Fibroblast of the aortic adventitia (primary cell): ENCODE measurements around the gene IGLON5. TPM values are rescaled to one million over a fixed set of nuclear protein-coding genes. Genes with fewer than 3 reads are reported as not detected.

Experiments used
- DNase-seq: peaks from one replicate; pipeline ENCODE4 v3.0.0-alpha.2; 2010; ENCODE audit warnings: low read depth
- H3K4me3 ChIP-seq: 2 replicates; pipeline ENCODE4 v1.5.1; 2011; ENCODE audit warnings: low read depth, mild to moderate bottlenecking, control low read depth, low read length, moderate library complexity
- total RNA-seq: library from RNA; depleted of rRNA; stranded (reverse); fragments of >200 nt; gene quantifications from 2 replicates; pipeline ENCODE4 v1.2.3, GENCODE V29; 2012; ENCODE audit warnings: low replicate concordance
- TF ChIP-seq, protein P1 (sequence below): IDR thresholded peaks from 2 replicates; pipeline ENCODE4 v1.5.1; 2011; ENCODE audit warnings: mild to moderate bottlenecking, low read length, control low read depth, inconsistent platforms; ENCODE audit not compliant: insufficient read depth

The IGLON5 gene
- total RNA-seq, 1 donor: not detected

DNA sequence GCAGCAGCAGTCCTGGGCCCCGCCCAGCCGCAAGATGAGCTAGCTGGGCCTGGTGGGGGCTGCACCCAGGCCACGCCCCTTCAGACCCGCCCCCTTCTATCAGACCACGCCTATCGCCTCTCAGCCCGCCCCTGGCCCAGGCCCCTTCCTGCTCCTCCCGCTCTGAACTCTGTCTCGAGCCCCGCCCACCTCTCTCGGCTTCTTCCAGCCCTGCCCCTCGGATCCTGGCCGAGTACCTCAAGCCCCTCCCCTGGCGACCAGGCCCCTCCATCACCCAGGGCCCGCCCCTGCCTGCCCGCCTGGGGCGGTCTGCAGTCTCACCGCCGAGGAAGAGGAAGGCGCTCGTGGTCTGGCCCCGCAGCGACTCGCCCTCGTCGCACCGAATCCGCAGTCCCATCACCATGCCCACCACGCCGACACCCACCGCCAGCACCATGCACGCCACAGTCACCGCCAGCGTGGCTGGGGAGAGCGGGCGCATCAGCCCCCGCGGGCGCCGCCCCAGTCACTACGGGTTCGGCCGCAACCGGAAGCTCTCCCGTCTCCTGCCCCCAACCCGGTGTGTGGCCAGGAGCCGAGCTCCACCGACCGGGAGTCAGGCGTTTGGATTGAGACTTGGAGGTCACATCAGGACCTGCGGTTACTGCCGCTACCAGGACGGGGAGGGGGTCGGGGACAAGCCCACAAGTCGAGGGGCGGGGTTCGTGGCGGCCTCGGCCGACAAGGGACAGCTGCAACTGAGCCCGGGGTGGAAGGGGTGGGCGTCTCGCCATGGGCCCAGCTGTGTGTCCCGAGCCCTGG, 56.3 kb downstream of the IGLON5 start:
- peak; percentile 98 for DNase-seq
- TF ChIP-seq, protein P1, sequence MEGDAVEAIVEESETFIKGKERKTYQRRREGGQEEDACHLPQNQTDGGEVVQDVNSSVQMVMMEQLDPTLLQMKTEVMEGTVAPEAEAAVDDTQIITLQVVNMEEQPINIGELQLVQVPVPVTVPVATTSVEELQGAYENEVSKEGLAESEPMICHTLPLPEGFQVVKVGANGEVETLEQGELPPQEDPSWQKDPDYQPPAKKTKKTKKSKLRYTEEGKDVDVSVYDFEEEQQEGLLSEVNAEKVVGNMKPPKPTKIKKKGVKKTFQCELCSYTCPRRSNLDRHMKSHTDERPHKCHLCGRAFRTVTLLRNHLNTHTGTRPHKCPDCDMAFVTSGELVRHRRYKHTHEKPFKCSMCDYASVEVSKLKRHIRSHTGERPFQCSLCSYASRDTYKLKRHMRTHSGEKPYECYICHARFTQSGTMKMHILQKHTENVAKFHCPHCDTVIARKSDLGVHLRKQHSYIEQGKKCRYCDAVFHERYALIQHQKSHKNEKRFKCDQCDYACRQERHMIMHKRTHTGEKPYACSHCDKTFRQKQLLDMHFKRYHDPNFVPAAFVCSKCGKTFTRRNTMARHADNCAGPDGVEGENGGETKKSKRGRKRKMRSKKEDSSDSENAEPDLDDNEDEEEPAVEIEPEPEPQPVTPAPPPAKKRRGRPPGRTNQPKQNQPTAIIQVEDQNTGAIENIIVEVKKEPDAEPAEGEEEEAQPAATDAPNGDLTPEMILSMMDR: no peak
- peak overlapping the region; percentile 82 for H3K4me3 ChIP-seq

DNA sequence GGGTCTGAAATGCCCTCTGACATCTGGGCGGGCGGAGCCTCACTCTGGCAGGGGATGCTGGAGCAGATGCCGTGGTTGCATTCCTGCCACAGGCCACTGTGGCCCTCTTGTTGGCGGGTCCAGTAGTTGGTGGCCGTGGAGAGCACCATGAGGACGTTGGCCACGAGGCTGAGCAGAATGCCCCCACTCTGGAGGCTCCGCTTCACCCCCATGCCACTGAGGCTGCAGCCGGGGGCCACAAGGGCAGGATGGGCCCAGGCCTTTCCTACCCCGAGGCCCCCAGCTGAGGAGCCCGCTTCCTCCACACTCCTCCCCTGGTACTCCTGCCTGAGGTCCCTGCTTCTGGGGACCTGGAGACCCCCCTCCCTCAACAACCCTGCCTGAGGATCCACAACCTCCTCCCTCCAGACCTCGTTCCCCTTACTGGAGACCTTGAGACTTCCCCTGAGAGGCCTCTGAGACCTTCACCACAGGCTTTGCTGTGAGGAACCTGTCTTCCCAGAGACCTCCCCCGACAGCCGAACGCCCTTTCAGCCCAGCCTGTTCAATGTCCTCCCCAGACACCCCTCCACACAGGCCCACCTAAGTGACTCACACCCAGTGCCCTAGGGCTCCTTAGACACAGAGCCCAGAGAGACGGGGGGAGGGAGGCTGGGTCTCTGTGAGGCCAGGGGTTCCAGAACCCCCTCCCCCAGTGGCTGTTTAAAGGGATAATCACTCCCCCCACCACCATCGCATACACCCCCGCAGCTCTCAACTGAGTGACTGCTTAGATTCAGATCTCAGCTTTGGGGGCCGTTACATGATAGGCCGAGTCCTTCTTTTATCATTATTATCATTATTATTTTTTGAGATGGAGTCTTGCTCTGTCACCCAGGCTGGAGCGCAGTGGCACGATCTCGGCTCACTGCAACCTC, 57.2 kb downstream of the IGLON5 start, which contains the start of gene CLDND2:
Gene CLDND2, minus strand, starts transcription at position 638 of the 917 bp plus-strand sequence. Its CDS starts 426 bp downstream, at position 212.
- TF ChIP-seq, protein P1: no peak
- H3K4me3 ChIP-seq: peak within 1 kb of the TSS; percentile 82
- DNase-seq: no peak

DNA sequence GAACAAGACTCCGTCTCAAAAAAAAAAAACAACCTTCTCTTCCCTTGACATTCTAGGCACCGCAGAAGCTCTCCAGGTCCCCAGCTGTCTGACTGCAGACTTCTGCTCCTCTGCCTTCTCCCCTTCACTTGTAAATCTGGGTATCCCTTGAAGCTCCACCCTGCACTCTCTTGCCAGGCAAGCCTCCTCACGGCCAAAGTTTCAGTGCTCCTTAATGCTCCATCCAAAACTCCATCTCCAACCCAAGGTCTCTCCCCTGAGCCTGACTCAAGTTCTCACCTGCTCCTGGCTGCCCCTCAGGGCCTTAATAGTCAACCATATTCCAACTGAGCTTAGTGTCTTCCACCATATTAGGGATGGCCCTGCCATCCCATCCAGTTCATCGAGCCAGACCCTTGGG, 58.8 kb downstream of the IGLON5 start:
- no peak overlapping the region for H3K4me3 ChIP-seq
- TF ChIP-seq, protein P1: no peak
- no peak for DNase-seq

DNA sequence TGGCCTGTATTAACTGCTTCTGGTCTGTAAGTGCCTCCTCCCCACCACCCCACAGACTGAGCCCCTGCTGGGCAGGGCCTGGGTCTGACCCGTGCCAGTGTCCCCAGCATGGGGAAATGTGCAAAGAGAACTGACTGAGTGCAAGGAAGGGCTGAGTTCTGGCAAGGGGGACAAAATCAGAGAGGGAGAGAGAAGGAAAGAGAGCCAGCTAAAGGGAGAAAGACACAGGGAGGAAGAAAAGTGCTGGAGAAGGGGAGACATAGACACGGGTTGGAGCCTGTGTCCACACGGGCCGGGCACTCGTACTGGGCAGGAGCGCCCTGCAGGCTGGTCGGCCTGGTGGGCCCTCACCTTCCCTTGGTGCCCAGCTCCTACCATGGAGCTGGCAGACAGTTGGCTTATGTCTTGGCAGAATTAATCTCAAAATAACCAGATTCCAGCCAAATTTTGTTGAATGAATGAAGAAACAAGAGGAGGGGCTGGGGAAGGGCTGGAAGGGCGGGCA, 59.8 kb downstream of the IGLON5 start:
- no peak overlapping the region for H3K4me3 ChIP-seq
- DNase-seq: no peak
- TF ChIP-seq, protein P1: no peak

DNA sequence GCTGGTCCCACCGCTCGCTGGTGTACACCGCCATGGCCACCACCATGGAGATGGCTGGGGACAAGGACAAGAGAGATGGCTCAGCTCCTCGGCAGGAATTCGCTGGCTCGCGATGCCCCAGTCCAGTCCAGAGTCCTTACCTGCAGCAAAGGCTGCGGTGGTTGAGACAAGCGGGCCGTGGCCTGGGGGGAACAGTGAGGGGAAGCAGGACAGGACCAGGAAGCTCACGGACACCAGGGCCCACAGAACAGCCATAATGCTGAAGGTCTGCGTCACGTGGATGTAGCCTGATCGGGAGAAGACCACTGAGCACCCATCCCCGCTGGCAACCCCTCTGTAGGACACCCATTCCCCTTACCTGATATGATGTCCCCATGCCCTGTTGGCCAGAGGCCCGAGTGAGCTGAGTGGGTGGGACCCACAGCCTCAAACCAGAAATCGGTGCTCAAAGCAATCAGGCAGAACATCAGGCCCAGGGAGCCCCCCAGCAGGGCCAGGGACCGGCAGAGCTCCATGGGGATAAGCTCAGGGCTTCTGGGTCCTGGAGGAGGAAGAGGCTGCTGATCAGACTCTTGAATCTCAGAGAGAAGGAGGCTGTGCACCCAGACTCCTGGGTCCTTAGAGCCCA, 60.7 kb downstream of the IGLON5 start:
- H3K4me3 ChIP-seq: no peak overlapping the region
- TF ChIP-seq, protein P1: no peak
- DNase-seq: no peak

DNA sequence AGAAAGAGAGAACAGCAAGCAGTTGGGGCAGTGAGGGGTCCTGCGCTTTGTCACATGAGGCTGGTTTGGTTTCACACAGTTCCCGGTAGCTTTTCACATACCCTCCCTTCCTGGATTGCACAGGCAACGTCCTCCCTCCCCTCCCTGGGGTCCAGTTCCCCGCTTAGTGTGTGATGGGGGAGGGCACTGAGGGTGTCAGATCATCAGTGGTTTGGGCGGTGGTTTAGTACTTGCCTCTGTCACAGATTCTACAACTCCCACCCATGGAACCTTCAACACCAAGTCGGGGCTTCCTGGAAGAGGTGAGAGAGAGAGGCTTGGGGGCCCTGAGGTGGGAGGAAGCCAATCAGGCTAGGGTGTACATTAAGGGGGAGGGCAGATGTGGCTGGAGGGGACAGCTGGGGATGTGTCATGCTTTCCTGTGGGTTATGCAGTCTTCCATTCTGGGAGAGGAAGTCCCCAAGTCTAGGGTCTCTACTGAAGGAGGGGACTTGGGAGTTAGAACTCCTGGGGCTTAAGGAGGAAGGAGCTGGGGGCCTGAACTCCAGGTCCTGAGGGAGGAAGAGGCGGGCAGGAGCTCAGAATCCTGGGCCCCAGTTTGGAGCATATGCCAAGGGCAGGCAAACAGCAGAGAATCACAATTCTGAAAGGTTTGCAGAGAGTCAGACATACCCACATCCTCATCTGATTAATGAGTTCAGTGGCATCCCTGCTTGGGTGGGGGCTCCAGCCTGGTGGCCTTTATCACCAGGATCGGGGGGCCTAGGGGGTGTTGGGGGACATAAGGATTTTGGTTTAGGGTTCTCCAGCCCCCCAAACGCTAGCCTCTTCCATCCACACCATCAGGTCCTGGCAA, 61.4 kb downstream of the IGLON5 start, which contains the start of gene NKG7:
Gene NKG7, minus strand, starts transcription at position 6 of the 856 bp plus-strand sequence. CDS start 119 bp downstream, outside the sequence.
- TF ChIP-seq, protein P1: no peak
- no peak for DNase-seq
- H3K4me3 ChIP-seq: no peak within 1 kb of the TSS
